Measurements from ENCODE around the gene RBM26. TPM values are rescaled to one million over a fixed set of nuclear protein-coding genes. Genes with fewer than 3 reads are reported as not detected.
"Not testable (repeated sequence)": the region's sequence is repeated elsewhere in the genome, so short reads cannot be mapped to it uniquely, and the experiment has no call there.

Gene RBM26
- total RNA-seq, 2 experiments from 2014 or later = 57.6 to 61.1 TPM

- H3K27me3 Mint-ChIP-seq = no peaks in the 10 kb centered on the region
Measured at GRCh38 chr13:79282508-79282907, 123.5 kb downstream of the RBM26 start.

GRCh38 chr13:79281339-79281747 lies 124.7 kb downstream of the RBM26 start:
- Mint-ChIP-seq H3K36me3 (ENCODE audit: low read depth) (no peaks in the 10 kb centered on the region), H3K27ac (no peak overlapping the region), H3K27me3 (no peaks in the 10 kb centered on the region), H3K4me3 (no peak overlapping the region), H3K4me1 (ENCODE audit: low read depth) (no peaks in the 10 kb centered on the region), H3K9me3 (no peaks in the 10 kb centered on the region)
- POLR2A ChIA-PET = no interaction called here
- ATAC-seq = no peak
- no peak for DNase-seq
- CTCF ChIA-PET = no interaction called here
- intact Hi-C loops (cut with micrococcal nuclease) = no loop called here
- no peak for TF ChIP-seq CTCF (IDR thresholded peaks at IDR 0.05)

More at GRCh38 chr13:79282508-79282907, 123.5 kb downstream of the RBM26 start:
- Mint-ChIP-seq H3K27ac (no peak overlapping the region), H3K4me1 (ENCODE audit: low read depth) (no peaks in the 10 kb centered on the region), H3K36me3 (ENCODE audit: low read depth) (no peaks in the 10 kb centered on the region), H3K4me3 (no peak overlapping the region), H3K9me3 (no peaks in the 10 kb centered on the region)
- DNase-seq (no peak), ATAC-seq (no peak)
- ChIA-PET POLR2A (no interaction called here), CTCF (no interaction called here)
- intact Hi-C loops (cut with micrococcal nuclease) = no loop called here
- no peak for TF ChIP-seq CTCF (IDR thresholded peaks at IDR 0.05)

DNA sequence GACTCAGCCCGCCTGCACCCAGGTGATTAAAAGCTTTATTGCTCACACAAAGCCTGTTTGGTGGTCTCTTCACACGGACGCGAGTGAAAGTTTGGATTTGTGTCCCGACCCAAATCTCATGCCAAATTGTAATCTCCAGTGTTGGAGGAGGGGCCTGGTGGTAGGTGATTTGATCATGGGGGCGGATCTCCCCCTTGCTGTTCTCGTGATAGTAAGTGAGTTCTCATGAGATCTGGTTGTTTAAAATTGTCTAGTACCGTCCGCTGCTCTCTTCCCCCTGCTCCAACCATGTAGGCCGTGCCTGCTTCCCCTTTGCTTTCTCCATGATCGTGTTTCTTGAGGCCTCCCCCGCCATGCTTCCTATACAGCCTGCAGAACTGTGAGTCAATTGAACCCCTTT lies 126.3 kb downstream of the RBM26 start:
- H3K4me1 Mint-ChIP-seq (ENCODE audit: low read depth); CTCF ChIA-PET; H3K36me3 Mint-ChIP-seq (ENCODE audit: low read depth); intact Hi-C loops (cut with micrococcal nuclease); POLR2A ChIA-PET; H3K4me3 Mint-ChIP-seq; H3K9me3 Mint-ChIP-seq; H3K27ac Mint-ChIP-seq; ATAC-seq; H3K27me3 Mint-ChIP-seq; DNase-seq: not testable (repeated sequence)

DNA sequence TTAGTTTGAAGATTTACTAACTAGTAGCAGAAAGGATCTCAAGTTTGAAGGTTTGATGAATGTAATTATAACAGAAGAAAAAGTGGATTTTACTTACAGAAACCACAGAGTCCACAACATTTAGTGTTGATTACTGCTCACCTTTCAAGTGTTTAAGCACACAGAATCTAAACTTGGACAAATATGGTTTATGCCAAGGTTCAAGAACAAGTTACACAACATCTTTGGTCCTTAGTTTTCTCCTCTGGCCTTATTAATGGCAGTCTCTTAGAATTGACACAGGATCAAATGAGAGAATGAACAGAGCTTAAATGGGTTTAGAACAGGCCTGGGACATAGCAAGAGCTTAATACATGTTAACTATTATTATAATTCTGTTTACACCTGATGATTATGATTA lies 133.0 kb downstream of the RBM26 start:
- Mint-ChIP-seq H3K4me3 (no peak overlapping the region), H3K9me3 (peaks cover under 1% of the 10 kb centered on the region), H3K4me1 (ENCODE audit: low read depth) (no peaks in the 10 kb centered on the region), H3K27ac (no peak overlapping the region), H3K27me3 (peaks cover 12% of the 10 kb centered on the region), H3K36me3 (ENCODE audit: low read depth) (no peaks in the 10 kb centered on the region)
- DNase-seq (no peak), ATAC-seq (no peak)
- TF ChIP-seq CTCF (IDR thresholded peaks at IDR 0.05) = no peak
- intact Hi-C loops (cut with micrococcal nuclease) = no loop called here
- POLR2A ChIA-PET = no interaction called here
- CTCF ChIA-PET = interaction anchor here (0.6 kb wide), 1 partner anchor 10 kb away, joined by 4 read pairs; no protein-coding TSS in a partner anchor

DNA sequence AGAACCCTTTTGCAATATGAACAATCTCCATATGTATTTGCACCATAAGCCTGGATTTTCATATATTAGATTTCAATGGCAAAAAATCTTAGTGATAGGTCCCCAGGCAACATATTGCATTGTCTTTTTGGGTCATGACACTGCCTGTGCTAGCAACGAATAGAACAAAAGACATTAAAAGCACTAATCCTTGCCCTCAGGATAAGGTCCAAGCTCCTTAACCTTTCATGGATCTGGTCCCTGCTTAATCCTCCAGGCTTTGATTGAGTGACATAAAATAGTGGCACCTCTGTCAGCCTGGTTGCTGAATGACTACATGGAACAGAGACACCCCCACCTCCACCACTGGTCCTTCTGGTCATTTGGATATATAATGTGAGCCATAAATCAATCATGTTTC lies 134.4 kb downstream of the RBM26 start:
- Mint-ChIP-seq H3K4me1 (ENCODE audit: low read depth) (no peaks in the 10 kb centered on the region), H3K27me3 (peaks cover 12% of the 10 kb centered on the region), H3K4me3 (no peak overlapping the region), H3K9me3 (peaks cover 2% of the 10 kb centered on the region), H3K36me3 (ENCODE audit: low read depth) (no peaks in the 10 kb centered on the region), H3K27ac (no peak overlapping the region)
- intact Hi-C loops (cut with micrococcal nuclease) = no loop called here
- ATAC-seq = no peak
- ChIA-PET CTCF (no interaction called here), POLR2A (no interaction called here)
- no peak for TF ChIP-seq CTCF (IDR thresholded peaks at IDR 0.05)
- no peak for DNase-seq

GRCh38 chr13:79270859-79271258 lies 135.2 kb downstream of the RBM26 start:
- no peak overlapping the region for H3K4me3 Mint-ChIP-seq
- TF ChIP-seq CTCF (IDR thresholded peaks at IDR 0.05) = no peak
- intact Hi-C loops (cut with micrococcal nuclease) = no loop called here
- H3K27me3 Mint-ChIP-seq = peaks cover 12% of the 10 kb centered on the region
- CTCF ChIA-PET = no interaction called here
- no peaks in the 10 kb centered on the region for H3K4me1 Mint-ChIP-seq (ENCODE audit: low read depth)
- H3K27ac Mint-ChIP-seq = no peak overlapping the region
- DNase-seq = no peak
- H3K9me3 Mint-ChIP-seq = peaks cover 2% of the 10 kb centered on the region
- H3K36me3 Mint-ChIP-seq (ENCODE audit: low read depth) = no peaks in the 10 kb centered on the region
- no peak for ATAC-seq
- POLR2A ChIA-PET = no interaction called here
